GM23338 (cell line): ENCODE results near the gene ADGRG6. TPM values are rescaled to one million over a fixed set of nuclear protein-coding genes. Genes with fewer than 3 reads are reported as not detected.

Source experiments
- ATAC-seq: fragments of 200-7000 bp; cut with Tn5 transposase; 3 replicates; pipeline ENCODE4 v1.9.1; 2020
- DNase-seq: peaks from one replicate; pipeline ENCODE4 v3.0.0-alpha.2; 2015; ENCODE audit warnings: low spot score
- H2AFZ ChIP-seq: fragments of 200-600 bp; sonication (generic); 2 replicates; pipeline ENCODE4 v1.8.0; 2016; ENCODE audit warnings: antibody characterized with exemption, mild to moderate bottlenecking, moderate library complexity
- H3F3A ChIP-seq: fragments of 200-600 bp; sonication (generic); replicated peaks from 2 replicates; pipeline ENCODE4 v1.8.0; 2017; ENCODE audit warnings: antibody characterized with exemption, mixed run types, low read depth
- H3K27ac ChIP-seq: fragments of 200-600 bp; sonication (generic); 2 replicates; pipeline ENCODE4 v1.6.1; 2016; ENCODE audit warnings: low read depth
- H3K27me3 ChIP-seq: fragments of 200-600 bp; sonication (generic); 2 replicates; pipeline ENCODE4 v1.8.0; 2016; ENCODE audit warnings: mild to moderate bottlenecking, mixed run types, moderate library complexity; ENCODE audit not compliant: insufficient read depth
- H3K36me3 ChIP-seq: fragments of 200-600 bp; sonication (generic); 2 replicates; pipeline ENCODE4 v1.8.0; 2016; ENCODE audit warnings: mild to moderate bottlenecking; ENCODE audit not compliant: insufficient read depth
- H3K4me1 ChIP-seq: fragments of 200-600 bp; sonication (generic); 2 replicates; pipeline ENCODE4 v1.8.0; 2016; ENCODE audit warnings: mild to moderate bottlenecking, moderate library complexity; ENCODE audit not compliant: insufficient read depth
- H3K4me2 ChIP-seq: fragments of 200-600 bp; sonication (generic); 2 replicates; pipeline ENCODE4 v1.7.1; 2017; ENCODE audit warnings: mixed run types
- H3K4me3 ChIP-seq: fragments of 200-600 bp; sonication (generic); 2 replicates; pipeline ENCODE4 v1.6.1; 2016; ENCODE audit warnings: mixed run types
- H3K79me2 ChIP-seq: fragments of 200-600 bp; sonication (generic); replicated peaks from 2 replicates; pipeline ENCODE4 v1.8.0; 2017; ENCODE audit warnings: mild to moderate bottlenecking; ENCODE audit not compliant: insufficient read depth
- H3K9me2 ChIP-seq: fragments of 200-600 bp; sonication (generic); 2 replicates; pipeline ENCODE4 v1.8.0; 2017; ENCODE audit not compliant: insufficient read depth
- H4K20me1 ChIP-seq: fragments of 200-600 bp; sonication (generic); replicated peaks from 2 replicates; pipeline ENCODE4 v1.8.0; 2017; ENCODE audit warnings: mild to moderate bottlenecking; ENCODE audit not compliant: insufficient read depth
- H3K27ac Mint-ChIP-seq: 2 replicates; pipeline ENCODE4 v1.8.0; 2020; ENCODE audit warnings: inconsistent platforms, mild to moderate bottlenecking, moderate library complexity, mixed read lengths
- H3K27me3 Mint-ChIP-seq: 3 replicates; pipeline ENCODE4 v1.8.0; 2022; ENCODE audit warnings: low read depth, mild to moderate bottlenecking, moderate library complexity, mixed read lengths, inconsistent platforms; ENCODE audit not compliant: insufficient read depth, poor library complexity
- H3K36me3 Mint-ChIP-seq: 3 replicates; pipeline ENCODE4 v1.8.0; 2021; ENCODE audit warnings: low read depth, mild to moderate bottlenecking, inconsistent platforms, moderate library complexity, mixed read lengths
- H3K4me1 Mint-ChIP-seq: 3 replicates; pipeline ENCODE4 v1.8.0; 2020; ENCODE audit warnings: mild to moderate bottlenecking, inconsistent platforms, mixed read lengths
- H3K4me3 Mint-ChIP-seq: 3 replicates; pipeline ENCODE4 v1.8.0; 2021; ENCODE audit warnings: moderate library complexity, mild to moderate bottlenecking, inconsistent platforms, mixed read lengths
- H3K9me3 Mint-ChIP-seq: 3 replicates; pipeline ENCODE4 v1.8.0; 2020; ENCODE audit warnings: moderate library complexity, mild to moderate bottlenecking, inconsistent platforms, mixed read lengths
- CREB1 ChIP-seq: fragments of 250-450 bp; sonication (Bioruptor Pico); IDR thresholded peaks from 2 replicates; pipeline ENCODE4 v1.5.0; 2020; ENCODE audit warnings: low read depth, mild to moderate bottlenecking, moderate library complexity
- CTCF ChIP-seq, 2 experiments: fragments of 200-600 bp in 1 of 2; sonication (generic) in 1 of 2; conservative IDR thresholded peaks; 2 replicates each; pipeline versions ENCODE4 v1.5.1 to v1.6.1; 2016 to 2017; ENCODE audit warnings: antibody characterized with exemption in 2 of 2, low read depth in 2 of 2, mild to moderate bottlenecking in 2 of 2, moderate library complexity in 1 of 2
- EZH2 ChIP-seq: fragments of 200-600 bp; sonication (generic); IDR thresholded peaks from one replicate; pipeline ENCODE4 v1.8.0; 2017; ENCODE audit warnings: antibody characterized with exemption, mild to moderate bottlenecking, low read depth; ENCODE audit not compliant: unreplicated experiment
- EZH2phosphoT487 ChIP-seq: fragments of 200-600 bp; sonication (generic); IDR thresholded peaks from one replicate; pipeline ENCODE4 v1.8.1; 2018; ENCODE audit warnings: antibody characterized with exemption; ENCODE audit not compliant: unreplicated experiment
- JUNB ChIP-seq: IDR thresholded peaks from one replicate; pipeline ENCODE4 v1.6.1; 2016; ENCODE audit warnings: antibody characterized with exemption; ENCODE audit not compliant: unreplicated experiment
- NANOG ChIP-seq: IDR thresholded peaks from 2 replicates; pipeline ENCODE4 v1.6.1; 2016; ENCODE audit warnings: antibody characterized with exemption, borderline replicate concordance
- POLR2AphosphoS5 ChIP-seq: IDR thresholded peaks from 2 replicates; pipeline ENCODE4 v1.6.1; 2016; ENCODE audit warnings: antibody characterized with exemption, low read depth
- REST ChIP-seq: IDR thresholded peaks from one replicate; pipeline ENCODE4 v1.6.1; 2018; ENCODE audit warnings: antibody characterized with exemption; ENCODE audit not compliant: unreplicated experiment
- STAT1 ChIP-seq: IDR thresholded peaks from one replicate; pipeline ENCODE4 v1.6.1; 2016; ENCODE audit warnings: antibody characterized with exemption; ENCODE audit not compliant: unreplicated experiment
- ZNF114 ChIP-seq: fragments of 250-450 bp; sonication (Bioruptor Pico); IDR thresholded peaks from 2 replicates; pipeline ENCODE4 v1.5.0; 2020; ENCODE audit warnings: mild to moderate bottlenecking, moderate library complexity
- ZNF331 ChIP-seq: fragments of 250-450 bp; sonication (Bioruptor Pico); IDR thresholded peaks from 2 replicates; pipeline ENCODE4 v1.5.0; 2020; ENCODE audit warnings: low read depth, mild to moderate bottlenecking, moderate library complexity
- ZNF462 ChIP-seq: fragments of 250-450 bp; sonication (Bioruptor Pico); IDR thresholded peaks from 2 replicates; pipeline ENCODE4 v1.5.0; 2020; ENCODE audit warnings: mild to moderate bottlenecking, moderate library complexity
- polyA plus RNA-seq: library from polyadenylated mRNA; unstranded; fragments of >200 nt; fragmentation: Nextera tagmentation; extraction: Ambion mirVana; gene quantifications from 2 replicates; pipeline ENCODE4 v1.2.1, GENCODE V29; 2016
- total RNA-seq: library from RNA; depleted of rRNA; stranded (reverse); fragments of >200 nt; shearing (Covaris generic); gene quantifications from 2 replicates; pipeline ENCODE4 v1.2.3, GENCODE V29; 2014
- TF ChIP-seq, protein P1 (sequence below): IDR thresholded peaks from 2 replicates; pipeline ENCODE4 v1.6.1; 2016; ENCODE audit warnings: antibody characterized with exemption

ADGRG6 gene
- total and polyA plus RNA-seq, 2 experiments from 2014 or later: 1.3 to 7.7 TPM

DNA sequence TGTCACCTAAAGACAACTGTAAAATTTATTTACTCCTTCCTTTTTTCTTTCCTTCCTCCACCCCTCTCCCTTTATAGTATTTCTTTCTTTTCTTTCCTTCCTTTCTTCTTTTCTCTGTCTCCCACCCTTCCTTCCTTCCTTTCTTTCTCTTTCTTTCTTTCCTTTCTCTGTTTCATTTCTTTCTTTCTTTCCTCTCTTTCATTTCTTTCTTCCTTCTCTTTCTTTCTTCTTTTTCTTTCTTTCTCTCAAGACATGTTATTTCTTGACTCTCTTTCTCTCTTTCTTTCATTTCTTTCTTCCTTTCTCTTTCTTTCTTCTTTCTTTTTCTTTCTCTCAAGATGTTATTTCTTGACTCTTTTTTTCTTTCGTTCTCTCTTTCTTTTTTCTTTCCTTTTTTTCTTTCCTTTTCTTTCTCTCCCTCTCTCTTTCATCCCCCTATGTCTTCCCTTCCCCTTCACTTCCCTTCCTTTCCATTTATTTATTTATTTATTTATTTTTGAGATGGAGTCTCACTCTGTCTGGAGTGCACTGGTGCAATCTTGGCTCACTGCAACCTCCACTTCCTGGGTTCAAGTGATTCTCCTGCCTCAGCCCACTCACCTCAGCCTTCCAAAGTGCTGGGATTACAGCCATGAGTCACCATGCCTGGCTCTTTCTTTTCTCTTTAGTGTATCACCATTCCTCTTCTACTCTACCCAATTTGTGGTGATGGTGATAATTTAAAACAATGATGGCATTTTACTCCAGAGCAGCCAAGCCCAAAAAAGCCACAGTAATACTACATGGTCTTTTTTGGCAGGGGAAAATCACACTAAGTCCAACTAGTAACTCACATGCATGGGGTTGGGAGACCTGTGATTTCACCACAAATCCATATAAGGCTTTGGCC, 188.2 kb downstream of the ADGRG6 start:
- Mint-ChIP-seq H3K4me1 (no peaks in the 10 kb centered on the region; the same call in 2 of the 3 replicates), H3K9me3 (no peaks in the 10 kb centered on the region; the same call in 2 of the 3 replicates), H3K4me3 (no peak overlapping the region), H3K27ac (no peak overlapping the region; the same call in 1 of the 2 replicates), H3K36me3 (no peaks in the 10 kb centered on the region), H3K27me3 (no peaks in the 10 kb centered on the region)
- no peaks in the 10 kb centered on the region for H3K36me3 ChIP-seq
- H3K9me2 ChIP-seq: no peaks in the 10 kb centered on the region
- DNase-seq: no peak
- TF ChIP-seq ZNF114 (CRISPR knock-in tag) (no peak), POLR2AphosphoS5 (no peak), STAT1 (no peak), REST (no peak), EZH2phosphoT487 (no peak), EZH2 (no peak), CTCF (conservative IDR thresholded peaks at IDR 0.05; ENCODE audit: low read depth in 2 of 2) (no peak), CREB1 (no peak), ZNF331 (no peak), NANOG (no peak), JUNB (no peak), ZNF462 (no peak)
- TF ChIP-seq, protein P1, sequence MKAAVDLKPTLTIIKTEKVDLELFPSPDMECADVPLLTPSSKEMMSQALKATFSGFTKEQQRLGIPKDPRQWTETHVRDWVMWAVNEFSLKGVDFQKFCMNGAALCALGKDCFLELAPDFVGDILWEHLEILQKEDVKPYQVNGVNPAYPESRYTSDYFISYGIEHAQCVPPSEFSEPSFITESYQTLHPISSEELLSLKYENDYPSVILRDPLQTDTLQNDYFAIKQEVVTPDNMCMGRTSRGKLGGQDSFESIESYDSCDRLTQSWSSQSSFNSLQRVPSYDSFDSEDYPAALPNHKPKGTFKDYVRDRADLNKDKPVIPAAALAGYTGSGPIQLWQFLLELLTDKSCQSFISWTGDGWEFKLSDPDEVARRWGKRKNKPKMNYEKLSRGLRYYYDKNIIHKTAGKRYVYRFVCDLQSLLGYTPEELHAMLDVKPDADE: no peak
- no peak overlapping the region for H3K4me2 ChIP-seq
- no peaks in the 10 kb centered on the region for H4K20me1 ChIP-seq
- peak overlapping the region; percentile 47 for H2AFZ ChIP-seq
- H3K27me3 ChIP-seq: no peaks in the 10 kb centered on the region
- no peaks in the 10 kb centered on the region for H3K79me2 ChIP-seq
- H3F3A ChIP-seq: no peaks in the 10 kb centered on the region
- no peak overlapping the region for H3K4me3 ChIP-seq
- ATAC-seq: no peak
- H3K27ac ChIP-seq: no peak overlapping the region
- peaks cover 3% of the 10 kb centered on the region; the same call in 1 of the 2 replicates for H3K4me1 ChIP-seq
